ENCODE measurements around the gene NR2C2AP.

- TF ChIP-seq, protein P1, sequence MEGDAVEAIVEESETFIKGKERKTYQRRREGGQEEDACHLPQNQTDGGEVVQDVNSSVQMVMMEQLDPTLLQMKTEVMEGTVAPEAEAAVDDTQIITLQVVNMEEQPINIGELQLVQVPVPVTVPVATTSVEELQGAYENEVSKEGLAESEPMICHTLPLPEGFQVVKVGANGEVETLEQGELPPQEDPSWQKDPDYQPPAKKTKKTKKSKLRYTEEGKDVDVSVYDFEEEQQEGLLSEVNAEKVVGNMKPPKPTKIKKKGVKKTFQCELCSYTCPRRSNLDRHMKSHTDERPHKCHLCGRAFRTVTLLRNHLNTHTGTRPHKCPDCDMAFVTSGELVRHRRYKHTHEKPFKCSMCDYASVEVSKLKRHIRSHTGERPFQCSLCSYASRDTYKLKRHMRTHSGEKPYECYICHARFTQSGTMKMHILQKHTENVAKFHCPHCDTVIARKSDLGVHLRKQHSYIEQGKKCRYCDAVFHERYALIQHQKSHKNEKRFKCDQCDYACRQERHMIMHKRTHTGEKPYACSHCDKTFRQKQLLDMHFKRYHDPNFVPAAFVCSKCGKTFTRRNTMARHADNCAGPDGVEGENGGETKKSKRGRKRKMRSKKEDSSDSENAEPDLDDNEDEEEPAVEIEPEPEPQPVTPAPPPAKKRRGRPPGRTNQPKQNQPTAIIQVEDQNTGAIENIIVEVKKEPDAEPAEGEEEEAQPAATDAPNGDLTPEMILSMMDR (IDR thresholded peaks at IDR 0.05), result no peak
- no peak for TF ChIP-seq POLR2AphosphoS5 (IDR thresholded peaks at IDR 0.05; ENCODE audit: insufficient read depth in 1 of 2, low read depth in 1 of 2)
Measured at GRCh38 chr19:19159534-19159933, 43.7 kb downstream of the NR2C2AP start.

Data from vagina (tissue), 2 donors.